ENCODE results near the gene PTPRT. TPM values are rescaled to one million over a fixed set of nuclear protein-coding genes. Genes with fewer than 3 reads are reported as not detected.

PTPRT gene
- total RNA-seq, 6 donors from 2014 or later, result 0.20 to 7.1 (median 3.8) TPM

DNA sequence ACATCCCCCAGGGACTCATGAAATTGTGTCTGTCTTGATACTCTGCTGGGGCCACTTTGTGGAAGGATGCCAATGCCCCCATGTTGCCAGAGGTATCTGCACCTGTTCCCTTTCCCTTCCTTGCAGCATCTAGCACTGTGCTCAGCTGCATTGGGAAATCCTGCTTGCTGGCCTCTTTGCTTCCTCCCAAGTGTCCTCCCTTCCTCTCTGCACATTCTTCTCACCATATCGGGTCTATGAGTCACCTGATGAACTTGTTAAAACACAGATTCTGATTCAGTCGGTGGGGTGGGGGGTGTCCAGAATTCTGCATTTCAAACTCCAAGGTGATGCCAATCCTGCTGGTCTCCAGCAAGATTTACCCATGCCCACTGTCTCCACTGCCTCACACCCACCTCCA is 467.8 kb downstream of the PTPRT start:
- DNase-seq (no peak), ATAC-seq (ENCODE audit: low FRiP score in 2 of 2) (no peak)
- no peak overlapping the region for H3K27ac ChIP-seq
- H3K36me3 ChIP-seq, result no peaks in the 10 kb centered on the region
- TF ChIP-seq EP300 (IDR thresholded peaks at IDR 0.05), result no peak
- TF ChIP-seq POLR2AphosphoS5 (IDR thresholded peaks at IDR 0.05), result no peak
- no peak for TF ChIP-seq CTCF (IDR thresholded peaks at IDR 0.05)
- TF ChIP-seq POLR2A (IDR thresholded peaks at IDR 0.05), result no peak
- no peaks in the 10 kb centered on the region for H3K27me3 ChIP-seq
- no peaks in the 10 kb centered on the region for H3K9me3 ChIP-seq
- H3K4me1 ChIP-seq, result no peaks in the 10 kb centered on the region
- 64 to 72% methylated on average over 2 of the region's 2 CpGs for WGBS, 2 donors
- H3K4me3 ChIP-seq, result no peak overlapping the region

DNA sequence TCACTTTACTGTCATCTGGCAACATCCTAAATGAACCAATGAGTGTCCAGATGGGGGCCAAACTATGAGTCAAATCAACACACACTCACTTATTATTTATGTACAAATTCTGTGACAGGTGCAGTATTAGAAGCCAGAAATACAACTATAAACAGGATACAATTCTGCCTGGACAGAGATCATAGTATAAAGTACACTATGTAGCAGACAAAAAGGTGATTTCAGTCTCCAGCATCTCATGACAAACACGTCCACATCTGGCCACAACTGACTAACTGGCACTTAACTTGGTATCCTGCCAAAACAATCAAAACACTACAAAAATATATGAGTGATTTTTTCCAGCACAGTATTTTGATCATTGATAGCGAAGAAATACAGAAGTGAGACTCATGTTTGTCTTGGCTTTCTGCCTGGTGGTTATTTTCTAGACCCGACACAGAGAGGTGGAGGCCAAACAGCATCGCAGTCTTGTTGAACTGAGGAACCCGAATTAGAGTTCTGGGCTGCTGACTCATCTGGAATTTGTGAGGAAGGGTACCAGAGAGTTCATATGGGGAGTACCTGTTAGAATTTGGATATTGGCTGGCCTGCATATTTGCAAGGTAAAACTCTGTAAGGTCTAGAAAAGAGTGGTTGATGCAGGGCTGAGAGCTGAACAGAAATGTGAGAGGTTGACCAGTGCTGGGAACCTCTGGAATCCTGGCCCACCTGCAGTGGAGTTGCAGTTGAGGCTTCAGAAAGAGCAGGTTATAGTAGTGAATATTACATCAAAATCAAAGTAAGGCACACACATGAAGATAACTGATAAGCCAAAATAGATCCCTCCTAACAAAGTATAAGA is 475.2 kb downstream of the PTPRT start:
- DNase-seq (no peak), ATAC-seq (ENCODE audit: low FRiP score in 2 of 2) (no peak)
- no peak overlapping the region for H3K27ac ChIP-seq
- no peaks in the 10 kb centered on the region for H3K4me1 ChIP-seq
- H3K36me3 ChIP-seq, result no peaks in the 10 kb centered on the region
- TF ChIP-seq EP300 (IDR thresholded peaks at IDR 0.05), result no peak
- peaks cover 0 to 11% (median 9%) of the 10 kb centered on the region in 4 donors for H3K9me3 ChIP-seq
- no peaks in the 10 kb centered on the region for H3K27me3 ChIP-seq
- 23 to 30% methylated on average over 5 of the region's 5 CpGs for WGBS, 2 donors
- no peak overlapping the region for H3K4me3 ChIP-seq

DNA sequence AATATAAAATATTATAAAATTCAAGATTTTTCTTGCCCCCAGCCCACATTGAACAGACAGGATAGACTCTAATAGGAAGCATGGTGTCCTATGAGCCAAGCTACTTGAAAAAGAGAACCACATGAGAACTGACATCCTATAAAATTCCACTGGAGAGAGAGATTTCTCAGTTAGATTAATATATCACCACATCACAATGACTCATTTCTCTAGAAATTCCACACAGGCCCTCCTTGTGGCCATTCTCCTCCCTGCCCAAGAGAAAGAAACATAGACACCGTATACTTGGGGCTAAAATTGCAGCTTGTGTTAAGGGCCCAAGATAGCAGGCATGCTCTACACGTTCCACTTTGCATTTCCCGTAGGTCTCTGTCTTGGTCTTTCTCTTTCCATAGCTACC is 481.4 kb downstream of the PTPRT start:
- 77 to 87% methylated on average over 3 of the region's 3 CpGs for WGBS, 2 donors
- peaks cover 0 to 11% (median 9%) of the 10 kb centered on the region in 4 donors for H3K9me3 ChIP-seq
- TF ChIP-seq EP300 (IDR thresholded peaks at IDR 0.05) (no peak), POLR2A (IDR thresholded peaks at IDR 0.05) (no peak), POLR2AphosphoS5 (IDR thresholded peaks at IDR 0.05) (no peak), CTCF (IDR thresholded peaks at IDR 0.05) (no peak)

GRCh38 chr20:42706759-42707158 is 482.9 kb downstream of the PTPRT start:
- Histone ChIP-seq H3K4me3 (no peak overlapping the region), H3K27ac (no peak overlapping the region), H3K9me3 (peaks cover 0 to 11% (median 9%) of the 10 kb centered on the region in 4 donors), H3K36me3 (no peaks in the 10 kb centered on the region), H3K4me1 (no peaks in the 10 kb centered on the region), H3K27me3 (no peaks in the 10 kb centered on the region)
- WGBS, 2 donors, result 68 to 71% methylated on average over 1 of the region's 1 CpG
- ATAC-seq (ENCODE audit: low FRiP score in 2 of 2) (no peak), DNase-seq (no peak)
- TF ChIP-seq POLR2AphosphoS5 (IDR thresholded peaks at IDR 0.05) (no peak), CTCF (IDR thresholded peaks at IDR 0.05) (no peak), EP300 (IDR thresholded peaks at IDR 0.05) (no peak), POLR2A (IDR thresholded peaks at IDR 0.05) (no peak)

More for the DNA sequence above, 481.4 kb downstream of the PTPRT start:
- DNase-seq, result no peak
- no peak overlapping the region for H3K4me3 ChIP-seq
- no peaks in the 10 kb centered on the region for H3K36me3 ChIP-seq
- H3K4me1 ChIP-seq, result no peaks in the 10 kb centered on the region
- H3K27ac ChIP-seq, result no peak overlapping the region
- H3K27me3 ChIP-seq, result no peaks in the 10 kb centered on the region
- ATAC-seq (ENCODE audit: low FRiP score in 2 of 2), result no peak

DNA sequence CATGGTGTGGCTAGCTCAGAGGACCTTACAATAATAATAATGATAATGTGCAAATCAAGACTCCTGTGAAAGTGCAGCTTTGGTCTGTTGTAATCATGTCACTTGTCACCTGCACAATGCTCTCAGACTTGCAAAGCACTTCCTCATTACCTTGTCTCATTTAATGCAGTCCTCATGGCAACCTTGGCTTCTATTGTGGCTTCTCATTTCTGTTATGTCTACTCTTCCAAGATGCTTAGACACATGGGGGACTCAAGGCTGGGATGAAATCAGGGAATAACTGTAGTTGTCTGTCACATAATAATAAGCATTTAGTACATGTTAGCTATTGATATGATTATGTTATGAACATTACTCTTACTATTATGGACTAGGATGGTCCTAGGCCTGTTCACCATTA is 484.2 kb downstream of the PTPRT start:
- no peak for DNase-seq
- no peak for ATAC-seq (ENCODE audit: low FRiP score in 2 of 2)
- H3K4me1 ChIP-seq, result no peaks in the 10 kb centered on the region
- no peak for TF ChIP-seq POLR2AphosphoS5 (IDR thresholded peaks at IDR 0.05)
- TF ChIP-seq CTCF (IDR thresholded peaks at IDR 0.05), result no peak
- no peak for TF ChIP-seq POLR2A (IDR thresholded peaks at IDR 0.05)
- no peak for TF ChIP-seq EP300 (IDR thresholded peaks at IDR 0.05)
- no peak overlapping the region for H3K27ac ChIP-seq
- no peaks in the 10 kb centered on the region for H3K27me3 ChIP-seq
- peaks cover 0 to 9% (median 5%) of the 10 kb centered on the region in 4 donors for H3K9me3 ChIP-seq
- H3K4me3 ChIP-seq, result no peak overlapping the region
- no peaks in the 10 kb centered on the region for H3K36me3 ChIP-seq
